WTC11 (cell line): Measurements from ENCODE around the gene CACNG1. TPM values are rescaled to one million over a fixed set of nuclear protein-coding genes. Genes with fewer than 3 reads are reported as not detected.

Source experiments
- ATAC-seq: fragments of 200-7000 bp; cut with Tn5 transposase; 2 replicates; pipeline ENCODE4 v1.10.0; 2021; ENCODE audit warnings: mild to moderate bottlenecking, moderate library complexity
- CTCF ChIA-PET: fragments of 300-600 bp; sonication (Branson Sonifier 250); formaldehyde crosslinking; loops from one replicate; lab custom pipeline; 2021; ENCODE audit warnings: antibody characterized with exemption; lab: Charles Lee
- POLR2A ChIA-PET: fragments of 350-600 bp; sonication (Branson Sonifier 250); formaldehyde crosslinking; loops from one replicate; lab custom pipeline; 2021; ENCODE audit warnings: antibody characterized with exemption; lab: Charles Lee
- DNase-seq: peaks from one replicate; pipeline ENCODE4 v3.0.0; 2021; ENCODE audit warnings: low spot score
- H3K27ac Mint-ChIP-seq: 2 replicates; pipeline ENCODE4 v1.8.0; 2021; ENCODE audit warnings: mixed read lengths
- H3K27me3 Mint-ChIP-seq: 2 replicates; pipeline ENCODE4 v1.8.0; 2021; ENCODE audit warnings: low read depth, mild to moderate bottlenecking, moderate library complexity, mixed read lengths
- H3K36me3 Mint-ChIP-seq: 2 replicates; pipeline ENCODE4 v1.8.0; 2021; ENCODE audit warnings: mixed read lengths
- H3K4me1 Mint-ChIP-seq: 2 replicates; pipeline ENCODE4 v1.8.0; 2022; ENCODE audit warnings: mixed read lengths
- H3K4me3 Mint-ChIP-seq: 2 replicates; pipeline ENCODE4 v1.8.0; 2021; ENCODE audit warnings: mild to moderate bottlenecking, moderate library complexity, mixed read lengths
- H3K9me3 Mint-ChIP-seq: 2 replicates; pipeline ENCODE4 v1.8.0; 2021; ENCODE audit warnings: mixed read lengths
- AFF4 ChIP-seq: sonication (generic); formaldehyde crosslinking; IDR thresholded peaks from 2 replicates; pipeline ENCODE4 v1.8.1; 2023; ENCODE audit warnings: mild to moderate bottlenecking, missing genetic modification reagents, borderline replicate concordance
- ATF1 ChIP-seq: sonication (generic); formaldehyde crosslinking; IDR thresholded peaks from 2 replicates; pipeline ENCODE4 v1.8.1; 2023; ENCODE audit warnings: mild to moderate bottlenecking, moderate library complexity, missing genetic modification reagents
- CREB1 ChIP-seq: sonication (generic); formaldehyde crosslinking; IDR thresholded peaks from 2 replicates; pipeline ENCODE4 v1.8.0; 2023; ENCODE audit warnings: mild to moderate bottlenecking, missing genetic modification reagents
- E2F4 ChIP-seq: sonication (generic); formaldehyde crosslinking; IDR thresholded peaks from 2 replicates; pipeline ENCODE4 v1.8.1; 2022; ENCODE audit warnings: low read depth, mild to moderate bottlenecking, moderate library complexity, missing genetic modification reagents, borderline replicate concordance
- E2F5 ChIP-seq: sonication (generic); formaldehyde crosslinking; IDR thresholded peaks from 2 replicates; pipeline ENCODE4 v1.8.1; 2022; ENCODE audit warnings: mild to moderate bottlenecking, moderate library complexity, missing genetic modification reagents
- JUN ChIP-seq: sonication (generic); formaldehyde crosslinking; IDR thresholded peaks from 2 replicates; pipeline ENCODE4 v1.8.0; 2023; ENCODE audit warnings: mild to moderate bottlenecking, missing genetic modification reagents
- NFATC4 ChIP-seq: fragments of 250-450 bp; sonication (Bioruptor Pico); IDR thresholded peaks from 2 replicates; pipeline ENCODE4 v1.9.0; 2021; ENCODE audit warnings: mild to moderate bottlenecking
- NR3C1 ChIP-seq: sonication (generic); formaldehyde crosslinking; conservative IDR thresholded peaks from 2 replicates; pipeline ENCODE4 v1.8.1; 2023; ENCODE audit warnings: low read depth, mild to moderate bottlenecking, missing genetic modification reagents
- PREB ChIP-seq: sonication (generic); formaldehyde crosslinking; IDR thresholded peaks from 2 replicates; pipeline ENCODE4 v1.8.1; 2022; ENCODE audit warnings: mild to moderate bottlenecking, missing genetic modification reagents, moderate library complexity, borderline replicate concordance
- TP53 ChIP-seq: sonication (generic); formaldehyde crosslinking; IDR thresholded peaks from 2 replicates; pipeline ENCODE4 v1.8.1; 2023; ENCODE audit warnings: mild to moderate bottlenecking, missing genetic modification reagents
- ZNF263 ChIP-seq: sonication (generic); formaldehyde crosslinking; IDR thresholded peaks from 2 replicates; pipeline ENCODE4 v1.8.1; 2022; ENCODE audit warnings: low read depth, mild to moderate bottlenecking, moderate library complexity, missing genetic modification reagents
- ZNF416 ChIP-seq: fragments of 250-450 bp; sonication (Bioruptor Pico); IDR thresholded peaks from 2 replicates; pipeline ENCODE4 v1.9.0; 2021; ENCODE audit warnings: mild to moderate bottlenecking, inconsistent platforms
- ZNF423 ChIP-seq: fragments of 250-450 bp; sonication (Bioruptor Pico); IDR thresholded peaks from 2 replicates; pipeline ENCODE4 v2.1.2; 2022; ENCODE audit warnings: mild to moderate bottlenecking, moderate library complexity
- total RNA-seq: library from RNA; stranded (reverse); gene quantifications from 3 replicates; pipeline ENCODE4 v1.2.3, GENCODE V29; 2021

Gene CACNG1
- total RNA-seq, 1 experiment from 2014 or later, result not detected

GRCh38 chr17:67021743-67022450 is 22.5 kb upstream of the CACNG1 start:
- POLR2A ChIA-PET, result no interaction called here
- H3K27ac Mint-ChIP-seq, result no peak overlapping the region
- CTCF ChIA-PET, result interaction anchor here (1.4 kb wide), 1 partner anchor 9 kb away, joined by 3 read pairs; no protein-coding TSS in a partner anchor

GRCh38 chr17:67022451-67022810 is 21.9 kb upstream of the CACNG1 start:
- ChIA-PET CTCF (interaction anchor here (0.6 kb wide), 1 partner anchor 676 kb away, joined by 3 read pairs; no protein-coding TSS in a partner anchor), POLR2A (no interaction called here)
- TF ChIP-seq ZNF416, result no peak
- no peak for TF ChIP-seq E2F4 (CRISPR knock-in tag)
- TF ChIP-seq CREB1 (CRISPR knock-in tag), result no peak
- no peak for TF ChIP-seq ZNF423 (CRISPR knock-in tag)
- Mint-ChIP-seq H3K4me3 (no peak overlapping the region), H3K27me3 (no peaks in the 10 kb centered on the region), H3K9me3 (no peaks in the 10 kb centered on the region), H3K36me3 (no peaks in the 10 kb centered on the region), H3K27ac (no peak overlapping the region), H3K4me1 (peaks cover 4% of the 10 kb centered on the region)
- no peak for ATAC-seq
- DNase-seq, result no peak

More at GRCh38 chr17:67021743-67022450, 22.5 kb upstream of the CACNG1 start:
- TF ChIP-seq NFATC4 (CRISPR knock-in tag), result no peak
- no peak for TF ChIP-seq ZNF416
- TF ChIP-seq, all 79 proteins: peak for 0
- Mint-ChIP-seq H3K4me1 (peaks cover 4% of the 10 kb centered on the region), H3K27me3 (no peaks in the 10 kb centered on the region), H3K36me3 (no peaks in the 10 kb centered on the region), H3K4me3 (no peak overlapping the region), H3K9me3 (no peaks in the 10 kb centered on the region)
- DNase-seq, result no peak
- no peak for ATAC-seq

- Mint-ChIP-seq H3K9me3 (no peaks in the 10 kb centered on the region), H3K27me3 (no peaks in the 10 kb centered on the region), H3K27ac (no peak overlapping the region), H3K4me1 (peaks cover 2% of the 10 kb centered on the region), H3K36me3 (no peaks in the 10 kb centered on the region), H3K4me3 (no peak overlapping the region)
- TF ChIP-seq NR3C1 (CRISPR knock-in tag) (no peak), PREB (CRISPR knock-in tag) (no peak)
- DNase-seq (no peak), ATAC-seq (no peak; the same call in 1 of the 2 replicates)
- CTCF ChIA-PET, result interaction anchor here (0.5 to 1.6 kb wide), 2 partner anchors 9 to 211 kb away, joined by 4 to 10 read pairs; no protein-coding TSS in a partner anchor
- POLR2A ChIA-PET, result no interaction called here
Observed at GRCh38 chr17:67024736-67025135, 19.6 kb upstream of the CACNG1 start.

- H3K27ac Mint-ChIP-seq, result no peak overlapping the region
- POLR2A ChIA-PET, result no interaction called here
- TF ChIP-seq NR3C1 (CRISPR knock-in tag) (no peak), E2F5 (CRISPR knock-in tag) (no peak), TP53 (CRISPR knock-in tag) (no peak), AFF4 (CRISPR knock-in tag) (no peak), ATF1 (no peak), ZNF263 (CRISPR knock-in tag) (no peak), JUN (CRISPR knock-in tag) (no peak)
- TF ChIP-seq, all 79 proteins: peak for 0
- H3K9me3 Mint-ChIP-seq, result no peaks in the 10 kb centered on the region
- H3K27me3 Mint-ChIP-seq, result no peaks in the 10 kb centered on the region
- CTCF ChIA-PET, result interaction anchor here (0.7 to 1.6 kb wide), 2 partner anchors 9 to 30 kb away, joined by 3 to 10 read pairs; no protein-coding TSS in a partner anchor
- ATAC-seq (no peak), DNase-seq (no peak)
- no peaks in the 10 kb centered on the region for H3K4me1 Mint-ChIP-seq
- H3K36me3 Mint-ChIP-seq, result no peaks in the 10 kb centered on the region
- no peak overlapping the region for H3K4me3 Mint-ChIP-seq
Observed at GRCh38 chr17:67025216-67025792, 19.1 kb upstream of the CACNG1 start.
